ENCODE results near the gene KCNMA1.

Gene KCNMA1

GRCh38 chr10:77156406-77156879, 481.2 kb downstream of the KCNMA1 start:
- Histone ChIP-seq H3K4me3 (ENCODE audit: insufficient read length, low read depth) (no peak overlapping the region), H3K9me3 (ENCODE audit: insufficient read depth, low read length) (no peaks in the 10 kb centered on the region), H3K27me3 (ENCODE audit: insufficient read depth, insufficient read length) (no peaks in the 10 kb centered on the region), H3K36me3 (ENCODE audit: insufficient read depth, insufficient read length, low read length) (no peaks in the 10 kb centered on the region), H3K4me1 (ENCODE audit: insufficient read depth, insufficient read length) (peaks cover 9% of the 10 kb centered on the region), H3K9ac (ENCODE audit: insufficient read length, low read depth) (no peak overlapping the region)
- no peak for DNase-seq (ENCODE audit: low read depth, low spot score)
- TF ChIP-seq YY1 (IDR thresholded peaks at IDR 0.05; ENCODE audit: insufficient read depth, insufficient read length) (no peak), SUZ12 (IDR thresholded peaks at IDR 0.05; ENCODE audit: extremely low read depth, insufficient read depth, insufficient read length) (no peak), ZNF274 (IDR thresholded peaks at IDR 0.05; ENCODE audit: low read depth, low read length) (no peak)

- Histone ChIP-seq H3K4me3 (ENCODE audit: insufficient read length, low read depth) (no peak overlapping the region), H3K9ac (ENCODE audit: insufficient read length, low read depth) (no peak overlapping the region), H3K27me3 (ENCODE audit: insufficient read depth, insufficient read length) (no peaks in the 10 kb centered on the region), H3K4me1 (ENCODE audit: insufficient read depth, insufficient read length) (peaks cover 9% of the 10 kb centered on the region), H3K36me3 (ENCODE audit: insufficient read depth, insufficient read length, low read length) (no peaks in the 10 kb centered on the region), H3K9me3 (ENCODE audit: insufficient read depth, low read length) (no peaks in the 10 kb centered on the region)
- TF ChIP-seq ZNF274 (IDR thresholded peaks at IDR 0.05; ENCODE audit: low read depth, low read length) (no peak), SUZ12 (IDR thresholded peaks at IDR 0.05; ENCODE audit: extremely low read depth, insufficient read depth, insufficient read length) (no peak), YY1 (IDR thresholded peaks at IDR 0.05; ENCODE audit: insufficient read depth, insufficient read length) (no peak)
- DNase-seq (ENCODE audit: low read depth, low spot score), result no peak
Measured at GRCh38 chr10:77152256-77152655, 485.4 kb downstream of the KCNMA1 start.

- Histone ChIP-seq H3K9ac (ENCODE audit: insufficient read length, low read depth) (no peak overlapping the region), H3K27me3 (ENCODE audit: insufficient read depth, insufficient read length) (no peaks in the 10 kb centered on the region)
Measured at GRCh38 chr10:77151408-77151807, 486.2 kb downstream of the KCNMA1 start.

GRCh38 chr10:77149706-77150105, 487.9 kb downstream of the KCNMA1 start:
- Histone ChIP-seq H3K9ac (ENCODE audit: insufficient read length, low read depth) (no peak overlapping the region), H3K27me3 (ENCODE audit: insufficient read depth, insufficient read length) (no peaks in the 10 kb centered on the region), H3K4me3 (ENCODE audit: insufficient read length, low read depth) (no peak overlapping the region), H3K9me3 (ENCODE audit: insufficient read depth, low read length) (no peaks in the 10 kb centered on the region), H3K36me3 (ENCODE audit: insufficient read depth, insufficient read length, low read length) (no peaks in the 10 kb centered on the region), H3K4me1 (ENCODE audit: insufficient read depth, insufficient read length) (peaks cover 9% of the 10 kb centered on the region)
- TF ChIP-seq ZNF274 (IDR thresholded peaks at IDR 0.05; ENCODE audit: low read depth, low read length), result no peak
- no peak for TF ChIP-seq YY1 (IDR thresholded peaks at IDR 0.05; ENCODE audit: insufficient read depth, insufficient read length)
- TF ChIP-seq SUZ12 (IDR thresholded peaks at IDR 0.05; ENCODE audit: extremely low read depth, insufficient read depth, insufficient read length), result no peak
- no peak for DNase-seq (ENCODE audit: low read depth, low spot score)

More at GRCh38 chr10:77151408-77151807, 486.2 kb downstream of the KCNMA1 start:
- Histone ChIP-seq H3K4me3 (ENCODE audit: insufficient read length, low read depth) (no peak overlapping the region), H3K4me1 (ENCODE audit: insufficient read depth, insufficient read length) (peaks cover 9% of the 10 kb centered on the region), H3K36me3 (ENCODE audit: insufficient read depth, insufficient read length, low read length) (no peaks in the 10 kb centered on the region), H3K9me3 (ENCODE audit: insufficient read depth, low read length) (no peaks in the 10 kb centered on the region)
- DNase-seq (ENCODE audit: low read depth, low spot score), result no peak
- no peak for TF ChIP-seq YY1 (IDR thresholded peaks at IDR 0.05; ENCODE audit: insufficient read depth, insufficient read length)
- TF ChIP-seq SUZ12 (IDR thresholded peaks at IDR 0.05; ENCODE audit: extremely low read depth, insufficient read depth, insufficient read length), result no peak
- TF ChIP-seq ZNF274 (IDR thresholded peaks at IDR 0.05; ENCODE audit: low read depth, low read length), result no peak

- peaks cover 9% of the 10 kb centered on the region for H3K4me1 ChIP-seq (ENCODE audit: insufficient read depth, insufficient read length)
- DNase-seq (ENCODE audit: low read depth, low spot score), result no peak
- no peaks in the 10 kb centered on the region for H3K36me3 ChIP-seq (ENCODE audit: insufficient read depth, insufficient read length, low read length)
- no peak overlapping the region for H3K9ac ChIP-seq (ENCODE audit: insufficient read length, low read depth)
- H3K4me3 ChIP-seq (ENCODE audit: insufficient read length, low read depth), result no peak overlapping the region
- H3K27me3 ChIP-seq (ENCODE audit: insufficient read depth, insufficient read length), result no peaks in the 10 kb centered on the region
- TF ChIP-seq SUZ12 (IDR thresholded peaks at IDR 0.05; ENCODE audit: extremely low read depth, insufficient read depth, insufficient read length), result no peak
- TF ChIP-seq YY1 (IDR thresholded peaks at IDR 0.05; ENCODE audit: insufficient read depth, insufficient read length), result no peak
- TF ChIP-seq ZNF274 (IDR thresholded peaks at IDR 0.05; ENCODE audit: low read depth, low read length), result no peak
- H3K9me3 ChIP-seq (ENCODE audit: insufficient read depth, low read length), result no peaks in the 10 kb centered on the region
Measured at GRCh38 chr10:77149001-77149400, 488.6 kb downstream of the KCNMA1 start.

- no peak for DNase-seq (ENCODE audit: low read depth, low spot score)
- Histone ChIP-seq H3K27me3 (ENCODE audit: insufficient read depth, insufficient read length) (no peaks in the 10 kb centered on the region), H3K4me3 (ENCODE audit: insufficient read length, low read depth) (no peak overlapping the region), H3K9me3 (ENCODE audit: insufficient read depth, low read length) (no peaks in the 10 kb centered on the region), H3K9ac (ENCODE audit: insufficient read length, low read depth) (no peak overlapping the region), H3K4me1 (ENCODE audit: insufficient read depth, insufficient read length) (peaks cover 9% of the 10 kb centered on the region), H3K36me3 (ENCODE audit: insufficient read depth, insufficient read length, low read length) (no peaks in the 10 kb centered on the region)
- TF ChIP-seq SUZ12 (IDR thresholded peaks at IDR 0.05; ENCODE audit: extremely low read depth, insufficient read depth, insufficient read length) (no peak), ZNF274 (IDR thresholded peaks at IDR 0.05; ENCODE audit: low read depth, low read length) (no peak), YY1 (IDR thresholded peaks at IDR 0.05; ENCODE audit: insufficient read depth, insufficient read length) (no peak)
Measured at GRCh38 chr10:77147871-77148270, 489.7 kb downstream of the KCNMA1 start.

GRCh38 chr10:77146712-77147336, 490.8 kb downstream of the KCNMA1 start:
- TF ChIP-seq YY1 (IDR thresholded peaks at IDR 0.05; ENCODE audit: insufficient read depth, insufficient read length), result no peak
- no peak for TF ChIP-seq SUZ12 (IDR thresholded peaks at IDR 0.05; ENCODE audit: extremely low read depth, insufficient read depth, insufficient read length)
- TF ChIP-seq ZNF274 (IDR thresholded peaks at IDR 0.05; ENCODE audit: low read depth, low read length), result no peak
- peaks cover under 1% of the 10 kb centered on the region for H3K4me1 ChIP-seq (ENCODE audit: insufficient read depth, insufficient read length)
- no peaks in the 10 kb centered on the region for H3K27me3 ChIP-seq (ENCODE audit: insufficient read depth, insufficient read length)
- no peaks in the 10 kb centered on the region for H3K36me3 ChIP-seq (ENCODE audit: insufficient read depth, insufficient read length, low read length)
- no peak for DNase-seq (ENCODE audit: low read depth, low spot score)
- H3K4me3 ChIP-seq (ENCODE audit: insufficient read length, low read depth), result no peak overlapping the region
- no peak overlapping the region for H3K9ac ChIP-seq (ENCODE audit: insufficient read length, low read depth)
- no peaks in the 10 kb centered on the region for H3K9me3 ChIP-seq (ENCODE audit: insufficient read depth, low read length)

All from NT2/D1 (cell line).